ENCODE data around the gene PRPF38B. TPM values are rescaled to one million over a fixed set of nuclear protein-coding genes. Genes with fewer than 3 reads are reported as not detected.
"Not testable (repeated sequence)": the region's sequence is repeated elsewhere in the genome, so short reads cannot be mapped to it uniquely, and the experiment has no call there.

Gene PRPF38B
- total RNA-seq, 2 donors from 2014 or later: 28.3 to 29.3 TPM

GRCh38 chr1:108661030-108661609 is 31.0 kb upstream of the PRPF38B start, which contains the start of gene HENMT1:
TSS of gene HENMT1 (minus strand) at chr1:108661093. CDS start at chr1:108659884, 1,209 bp downstream.
- peak within 1 kb of the TSS in 3 of 4 donors; percentile 53 to 86 (median 79) for H3K27ac ChIP-seq
- ATAC-seq: peak; percentile 73
- H3K4me3 ChIP-seq: peak within 1 kb of the TSS; percentile 13 to 33
- intact Hi-C loops (cut with DNase I): no loop called here
- H3K27me3 ChIP-seq: peaks cover 0 to 6% of the 10 kb centered on the region in 2 donors
- peaks cover 8% of the 10 kb centered on the region for H3K4me1 ChIP-seq
- WGBS, 2 donors: 3 to 7% methylated on average over 24 to 68 of the region's 81 CpGs
- H3K9me3 ChIP-seq: no peaks in the 10 kb centered on the region
- TF ChIP-seq CTCF (IDR thresholded peaks at IDR 0.05) (no peak), POLR2A (IDR thresholded peaks at IDR 0.05) (peak in 2 of 3 donors; percentile 26 to 36)
- DNase-seq: peak; percentile 29 to 51 (median 50)
- no peaks in the 10 kb centered on the region for H3K36me3 ChIP-seq (replicated peaks in 1 of 2; ENCODE audit: insufficient read depth in 1 of 2, low read depth in 2 of 2)

GRCh38 chr1:108663074-108663473 is 29.0 kb upstream of the PRPF38B start:
- ATAC-seq: peak; percentile 28
- Histone ChIP-seq H3K4me3 (no peak overlapping the region), H3K36me3 (replicated peaks in 1 of 2; ENCODE audit: insufficient read depth in 1 of 2, low read depth in 2 of 2) (no peaks in the 10 kb centered on the region), H3K27me3 (peaks cover 0 to 6% of the 10 kb centered on the region in 2 donors), H3K4me1 (peaks cover 8% of the 10 kb centered on the region), H3K27ac (no peak overlapping the region), H3K9me3 (no peaks in the 10 kb centered on the region)
- TF ChIP-seq CTCF (IDR thresholded peaks at IDR 0.05) (no peak), POLR2A (IDR thresholded peaks at IDR 0.05) (no peak)
- WGBS, 2 donors: 65 to 74% methylated on average over 2 of the region's 2 CpGs
- DNase-seq: no peak
- intact Hi-C loops (cut with DNase I): no loop called here

- 69 to 73% methylated on average over 6 of the region's 6 CpGs for WGBS, 2 donors
- intact Hi-C loops (cut with DNase I): no loop called here
- DNase-seq: no peak
- peaks cover 0 to 6% of the 10 kb centered on the region in 2 donors for H3K27me3 ChIP-seq
- ATAC-seq: no peak
- peaks cover 8% of the 10 kb centered on the region for H3K4me1 ChIP-seq
- TF ChIP-seq POLR2A (IDR thresholded peaks at IDR 0.05) (no peak), CTCF (IDR thresholded peaks at IDR 0.05) (no peak)
- no peak overlapping the region for H3K27ac ChIP-seq
- no peaks in the 10 kb centered on the region for H3K9me3 ChIP-seq
- no peaks in the 10 kb centered on the region for H3K36me3 ChIP-seq (replicated peaks in 1 of 2; ENCODE audit: insufficient read depth in 1 of 2, low read depth in 2 of 2)
- H3K4me3 ChIP-seq: no peak overlapping the region
Measured at GRCh38 chr1:108664481-108664880, 27.6 kb upstream of the PRPF38B start.

GRCh38 chr1:108665067-108665466 is 27.0 kb upstream of the PRPF38B start:
- no peaks in the 10 kb centered on the region for H3K36me3 ChIP-seq (replicated peaks in 1 of 2; ENCODE audit: insufficient read depth in 1 of 2, low read depth in 2 of 2)
- H3K9me3 ChIP-seq: no peaks in the 10 kb centered on the region
- WGBS, 2 donors: 53% methylated on average over 2 of the region's 2 CpGs
- TF ChIP-seq CTCF (IDR thresholded peaks at IDR 0.05): no peak
- TF ChIP-seq POLR2A (IDR thresholded peaks at IDR 0.05): no peak
- intact Hi-C loops (cut with DNase I): no loop called here
- H3K27ac ChIP-seq: no peak overlapping the region
- H3K27me3 ChIP-seq: peaks cover 0 to 6% of the 10 kb centered on the region in 2 donors
- no peak for DNase-seq
- peaks cover 8% of the 10 kb centered on the region for H3K4me1 ChIP-seq
- ATAC-seq: no peak
- H3K4me3 ChIP-seq: no peak overlapping the region

- DNase-seq: no peak
- no peak for ATAC-seq
- Histone ChIP-seq H3K4me1 (peaks cover 7% of the 10 kb centered on the region), H3K4me3 (no peak overlapping the region), H3K36me3 (replicated peaks in 1 of 2; ENCODE audit: insufficient read depth in 1 of 2, low read depth in 2 of 2) (no peaks in the 10 kb centered on the region), H3K9me3 (no peaks in the 10 kb centered on the region), H3K27me3 (peaks cover 0 to 6% of the 10 kb centered on the region in 2 donors), H3K27ac (no peak overlapping the region)
- 38 to 46% methylated on average over 1 of the region's 1 CpG for WGBS, 2 donors
- intact Hi-C loops (cut with DNase I): no loop called here
- no peak for TF ChIP-seq POLR2A (IDR thresholded peaks at IDR 0.05)
- TF ChIP-seq CTCF (IDR thresholded peaks at IDR 0.05): no peak
Measured at GRCh38 chr1:108665771-108666170, 26.3 kb upstream of the PRPF38B start.

- H3K4me1 ChIP-seq; intact Hi-C loops (cut with DNase I); DNase-seq; ATAC-seq; H3K27ac ChIP-seq; H3K4me3 ChIP-seq; H3K9me3 ChIP-seq; H3K27me3 ChIP-seq; H3K36me3 ChIP-seq (replicated peaks in 1 of 2; ENCODE audit: insufficient read depth in 1 of 2, low read depth in 2 of 2): not testable (repeated sequence)
- 89 to 94% methylated on average over 5 to 23 of the region's 28 CpGs for WGBS, 2 donors
Measured at GRCh38 chr1:108667422-108667821, 24.7 kb upstream of the PRPF38B start.

Measured in body of pancreas (tissue), 4 donors.